Measurements from ENCODE around the gene APBA1. TPM values are rescaled to one million over a fixed set of nuclear protein-coding genes. Genes with fewer than 3 reads are reported as not detected.

Gene APBA1
- total and polyA plus RNA-seq, 12 donors: 0.66 to 5.7 (median 2.5) TPM

GRCh38 chr9:69589156-69589555 lies 83.0 kb downstream of the APBA1 start:
- 92 to 94% methylated on average over 3 of the region's 3 CpGs for WGBS, 2 donors
- ATAC-seq (no peak), DNase-seq (no peak)
- Histone ChIP-seq H3K4me1 (peaks cover 0 to 25% (median 14%) of the 10 kb centered on the region in 9 donors), H3K27me3 (no peaks in the 10 kb centered on the region), H3K27ac (no peak overlapping the region), H3K9me3 (no peaks in the 10 kb centered on the region), H3K36me3 (no peaks in the 10 kb centered on the region), H3K4me3 (no peak overlapping the region)
- intact Hi-C loops (cut with DNase I): no loop called here
- no peak for TF ChIP-seq CTCF (IDR thresholded peaks at IDR 0.05)

GRCh38 chr9:69585571-69585970 lies 86.6 kb downstream of the APBA1 start:
- intact Hi-C loops (cut with DNase I): no loop called here
- 91 to 95% methylated on average over 2 of the region's 2 CpGs for WGBS, 2 donors
- ATAC-seq (no peak), DNase-seq (no peak)
- Histone ChIP-seq H3K27me3 (no peaks in the 10 kb centered on the region), H3K4me3 (no peak overlapping the region), H3K4me1 (peaks cover 0 to 19% (median 7%) of the 10 kb centered on the region in 9 donors), H3K27ac (no peak overlapping the region), H3K9me3 (no peaks in the 10 kb centered on the region), H3K36me3 (no peaks in the 10 kb centered on the region)
- TF ChIP-seq CTCF (IDR thresholded peaks at IDR 0.05): no peak

GRCh38 chr9:69584759-69585158 lies 87.4 kb downstream of the APBA1 start:
- Histone ChIP-seq H3K4me3 (no peak overlapping the region), H3K36me3 (no peaks in the 10 kb centered on the region), H3K27me3 (no peaks in the 10 kb centered on the region), H3K27ac (no peak overlapping the region), H3K4me1 (peaks cover 0 to 24% (median 13%) of the 10 kb centered on the region in 9 donors), H3K9me3 (no peaks in the 10 kb centered on the region)
- ATAC-seq: no peak
- TF ChIP-seq CTCF (IDR thresholded peaks at IDR 0.05): no peak
- DNase-seq: no peak
- intact Hi-C loops (cut with DNase I): no loop called here

GRCh38 chr9:69583645-69584234 lies 88.4 kb downstream of the APBA1 start:
- TF ChIP-seq CTCF (IDR thresholded peaks at IDR 0.05): no peak
- no peaks in the 10 kb centered on the region for H3K36me3 ChIP-seq
- H3K4me1 ChIP-seq: peaks cover 0 to 26% (median 19%) of the 10 kb centered on the region in 9 donors
- no peaks in the 10 kb centered on the region for H3K27me3 ChIP-seq
- no peaks in the 10 kb centered on the region for H3K9me3 ChIP-seq
- no peak overlapping the region for H3K27ac ChIP-seq
- intact Hi-C loops (cut with DNase I): no loop called here
- H3K4me3 ChIP-seq: no peak overlapping the region
- ATAC-seq (peak in 1 of 8 donors; percentile 12), DNase-seq (no peak)
- WGBS, 2 donors: 62 to 72% methylated on average over 5 of the region's 5 CpGs
